MM.1S (cell line): ENCODE data around the gene TRAFD1.

Experiments used
- EZH2 ChIP-seq: fragments of 300-600 bp; sonication (generic); optimal IDR thresholded peaks from 2 replicates; pipeline ENCODE3; 2017; ENCODE audit warnings: low read depth, mild to moderate bottlenecking, antibody characterized with exemption, low read length, mixed read lengths
- EZH2phosphoT487 ChIP-seq: fragments of 300-600 bp; sonication (generic); IDR thresholded peaks from 2 replicates; pipeline ENCODE4 v1.6.1; 2018; ENCODE audit warnings: antibody characterized with exemption, low read length

GRCh38 chr12:112180422-112180821 is 55.1 kb downstream of the TRAFD1 start:
- TF ChIP-seq EZH2phosphoT487 = no peak
- no peak for TF ChIP-seq EZH2
